T-helper 22 cell (primary cell): Measurements from ENCODE around the gene ZNF385D.

Source experiments
- DNase-seq: peaks from one replicate; pipeline ENCODE4 v3.0.0-alpha.2; 2020; ENCODE audit warnings: low read depth

Gene ZNF385D

DNA sequence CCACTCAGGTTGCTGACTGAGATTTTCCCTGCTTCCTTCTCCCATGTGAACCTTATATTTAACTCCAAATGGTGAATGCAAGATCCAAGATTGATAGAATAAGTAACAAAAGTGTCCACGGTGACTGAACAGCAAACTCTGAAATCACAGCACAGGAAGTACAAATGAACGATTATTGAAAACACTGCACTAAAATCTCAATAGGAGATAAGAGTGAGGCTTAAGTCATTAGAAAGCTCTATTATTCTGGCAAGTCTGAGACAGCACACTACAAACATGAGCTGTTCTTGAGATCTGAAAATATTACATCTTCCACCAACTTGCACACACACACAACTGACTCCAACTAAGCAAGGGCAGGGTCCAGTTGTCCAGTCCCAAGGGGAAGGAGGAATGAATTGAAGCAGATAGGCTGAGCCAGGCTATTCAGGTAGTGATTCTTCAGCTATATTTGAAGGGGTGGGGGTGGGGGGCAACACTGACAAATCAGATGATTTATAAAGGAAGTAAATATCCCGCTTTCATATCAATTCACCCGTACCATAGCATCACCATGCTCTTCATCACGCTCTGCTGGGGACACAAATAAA lies 2.9 kb downstream of the ZNF385D start:
- DNase-seq: no peak

DNA sequence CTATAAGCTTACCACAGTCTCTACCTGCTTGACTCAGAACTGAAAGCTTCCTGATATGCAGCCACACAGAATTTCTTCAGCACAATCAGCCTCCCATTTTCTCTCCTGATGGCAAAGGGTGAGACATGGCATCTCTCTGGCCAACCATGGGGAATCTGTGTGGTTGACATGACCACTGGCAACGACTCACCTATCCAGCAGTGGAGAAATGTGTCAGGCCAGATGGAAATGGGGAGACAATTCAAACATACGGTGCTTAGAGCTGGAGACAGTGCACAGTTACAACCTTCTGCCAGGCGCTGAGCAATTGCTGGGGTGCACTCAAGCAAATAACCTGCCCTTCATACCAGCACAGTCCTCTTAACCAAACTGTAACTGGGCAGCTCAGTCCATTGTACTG lies 3.6 kb downstream of the ZNF385D start:
- DNase-seq: no peak

DNA sequence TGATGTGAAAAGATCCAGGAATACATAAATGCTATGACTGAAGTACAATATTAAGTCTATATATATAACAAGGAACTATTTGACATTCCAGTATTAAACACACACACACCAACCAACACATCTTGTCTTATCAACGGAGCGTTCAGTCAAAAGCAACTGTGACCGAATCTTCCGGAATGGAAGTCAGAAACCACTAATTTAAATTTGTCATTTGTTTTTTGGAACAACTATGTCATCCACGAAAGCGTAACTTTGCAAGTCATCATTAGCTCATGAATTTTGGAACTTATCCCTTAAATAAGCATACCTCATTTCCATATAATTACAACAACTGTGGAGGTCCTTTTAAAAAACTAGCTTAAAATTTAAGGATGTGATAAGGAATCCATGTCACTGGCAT lies 5.0 kb downstream of the ZNF385D start:
- no peak for DNase-seq

- no peak for DNase-seq
These were observed 6.2 kb downstream of the ZNF385D start for GRCh38 chr3:21744793-21745192.

- no peak for DNase-seq
These were observed 11.9 kb downstream of the ZNF385D start for GRCh38 chr3:21738935-21739702.

GRCh38 chr3:21738283-21738682 lies 12.7 kb downstream of the ZNF385D start:
- DNase-seq: no peak

GRCh38 chr3:21734746-21735145 lies 16.3 kb downstream of the ZNF385D start:
- no peak for DNase-seq

DNA sequence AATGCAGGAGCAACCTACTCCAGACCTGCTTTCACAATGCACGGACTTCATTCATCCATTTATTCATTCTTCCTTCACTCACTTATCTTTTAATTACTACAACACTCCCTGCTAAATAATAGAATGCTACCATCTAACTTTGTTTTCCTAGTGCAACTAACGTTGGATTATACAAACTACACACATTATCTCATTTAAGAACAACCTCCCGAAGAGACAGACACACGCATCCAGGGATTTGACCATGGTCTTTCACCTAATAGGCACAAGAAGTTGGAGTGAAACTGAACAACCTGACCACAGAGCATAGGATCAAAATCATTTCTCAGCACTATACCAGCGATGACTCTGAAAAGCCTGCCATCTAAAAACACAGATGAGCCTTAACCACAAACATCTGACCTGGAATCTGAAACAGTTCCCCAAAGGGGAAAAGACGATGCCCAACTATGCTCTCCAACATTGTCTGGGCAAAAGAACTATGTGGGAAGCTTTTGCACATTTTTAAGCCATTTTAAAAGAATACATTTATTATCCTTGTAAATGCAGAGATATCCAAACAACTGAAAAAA lies 21.0 kb downstream of the ZNF385D start:
- DNase-seq: no peak

- DNase-seq: no peak
These were observed 21.7 kb downstream of the ZNF385D start for GRCh38 chr3:21729331-21729730.

DNA sequence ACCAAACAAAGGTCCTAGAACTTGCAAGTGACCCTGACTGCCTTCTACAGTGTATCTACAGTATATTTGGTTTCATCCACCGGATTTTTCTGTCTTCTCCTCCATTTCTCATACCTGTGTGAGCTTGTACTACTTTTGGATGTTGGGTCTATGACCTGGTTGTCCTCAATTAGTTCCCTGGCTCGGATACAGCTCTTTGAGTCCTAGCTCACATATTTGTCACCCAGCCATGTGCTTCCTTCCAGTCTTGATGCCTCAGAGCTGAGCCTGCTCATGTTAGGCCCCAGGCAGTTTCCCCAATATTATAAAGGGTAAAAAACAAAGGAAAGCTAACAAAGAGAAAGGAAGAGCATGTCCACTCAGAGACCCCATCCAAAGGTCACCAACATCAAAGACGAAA lies 28.2 kb downstream of the ZNF385D start:
- DNase-seq: no peak

DNA sequence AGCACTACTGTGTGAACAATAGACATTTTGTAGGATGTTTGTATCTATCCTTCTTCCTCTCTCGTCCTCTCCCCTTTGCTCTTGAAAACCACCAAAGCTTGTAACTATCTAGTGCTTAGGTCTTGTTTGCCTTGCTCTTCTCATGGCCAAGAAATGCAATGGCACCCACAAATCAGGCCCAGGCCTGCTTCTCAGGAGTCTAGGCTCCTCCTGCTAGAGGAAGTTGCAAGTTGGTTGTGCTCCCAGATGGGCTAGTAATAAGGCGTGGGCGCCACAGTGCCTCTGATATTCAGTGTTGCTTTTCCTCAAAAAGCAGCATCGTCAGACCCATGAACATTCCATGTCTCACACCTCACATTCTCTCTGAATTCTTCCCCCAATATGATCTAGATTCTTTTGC lies 28.7 kb downstream of the ZNF385D start:
- DNase-seq: no peak

GRCh38 chr3:21718943-21719591 lies 31.9 kb downstream of the ZNF385D start:
- DNase-seq: no peak

- no peak for DNase-seq
These were observed 32.7 kb downstream of the ZNF385D start for GRCh38 chr3:21718161-21718765.

GRCh38 chr3:21715662-21716061 lies 35.3 kb downstream of the ZNF385D start:
- DNase-seq: no peak

GRCh38 chr3:21705769-21706168 lies 45.2 kb downstream of the ZNF385D start:
- no peak for DNase-seq

GRCh38 chr3:21704796-21705195 lies 46.2 kb downstream of the ZNF385D start:
- no peak for DNase-seq

GRCh38 chr3:21703291-21703690 lies 47.7 kb downstream of the ZNF385D start:
- no peak for DNase-seq

- DNase-seq: no peak
These were observed 53.3 kb downstream of the ZNF385D start for GRCh38 chr3:21697707-21698106.

DNA sequence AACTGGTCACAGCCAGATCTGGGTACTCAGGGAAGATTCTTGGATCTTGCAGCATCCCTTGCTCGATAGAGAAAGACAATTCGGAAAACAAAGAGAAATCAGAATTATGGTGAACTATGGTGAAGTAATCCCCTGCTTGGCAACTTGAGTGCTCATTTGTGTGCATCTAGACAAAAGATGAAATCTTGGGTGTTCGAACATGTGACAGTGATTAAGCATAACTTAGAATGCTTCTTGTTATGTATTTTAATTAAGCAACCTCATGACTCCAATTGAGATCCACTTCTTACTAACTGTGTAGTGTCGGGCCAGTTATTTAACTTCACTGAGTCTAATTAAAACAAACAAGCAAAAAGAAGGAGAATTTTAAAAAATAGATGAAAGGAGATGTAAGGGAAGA lies 56.5 kb downstream of the ZNF385D start:
- DNase-seq: no peak

DNA sequence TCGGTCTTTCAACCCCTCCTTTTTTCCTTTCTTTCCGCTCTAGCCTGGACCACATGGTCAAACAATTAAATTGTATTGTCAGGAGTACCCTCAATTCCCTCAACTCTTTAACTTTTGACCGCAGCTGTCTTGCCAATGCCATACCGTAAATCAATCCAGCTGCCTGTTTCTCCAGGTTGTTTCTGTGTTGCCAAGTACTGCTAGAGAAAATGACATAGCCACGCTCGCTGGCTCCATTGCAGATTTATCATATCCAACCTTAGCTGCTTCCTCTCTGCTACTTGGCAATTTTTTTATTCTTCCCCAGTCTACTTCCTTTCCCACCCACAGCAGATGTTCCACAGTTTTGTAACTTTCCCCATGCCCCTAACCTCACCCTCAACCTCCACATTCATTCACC lies 60.0 kb downstream of the ZNF385D start:
- no peak for DNase-seq

- DNase-seq: no peak
These were observed 68.8 kb downstream of the ZNF385D start for GRCh38 chr3:21682206-21682605.

DNA sequence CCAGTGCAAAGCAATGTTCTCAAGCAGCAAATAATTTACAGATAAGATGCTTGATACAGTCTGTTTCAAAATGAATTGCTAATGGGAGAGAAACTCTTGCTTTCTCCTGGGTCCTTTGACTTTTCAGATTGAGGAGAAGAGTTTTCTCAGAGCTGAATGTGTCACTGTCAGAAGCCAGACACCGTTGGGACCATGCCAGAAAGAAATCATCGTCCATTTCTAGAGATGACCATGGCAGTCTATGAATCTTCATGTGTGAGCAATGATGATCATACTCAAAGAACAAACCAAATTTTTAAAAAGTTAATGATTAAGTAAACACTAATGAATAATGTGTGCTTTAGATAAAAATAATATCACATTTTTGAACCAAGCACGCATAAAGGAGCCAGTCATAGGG lies 77.6 kb downstream of the ZNF385D start:
- DNase-seq: no peak

DNA sequence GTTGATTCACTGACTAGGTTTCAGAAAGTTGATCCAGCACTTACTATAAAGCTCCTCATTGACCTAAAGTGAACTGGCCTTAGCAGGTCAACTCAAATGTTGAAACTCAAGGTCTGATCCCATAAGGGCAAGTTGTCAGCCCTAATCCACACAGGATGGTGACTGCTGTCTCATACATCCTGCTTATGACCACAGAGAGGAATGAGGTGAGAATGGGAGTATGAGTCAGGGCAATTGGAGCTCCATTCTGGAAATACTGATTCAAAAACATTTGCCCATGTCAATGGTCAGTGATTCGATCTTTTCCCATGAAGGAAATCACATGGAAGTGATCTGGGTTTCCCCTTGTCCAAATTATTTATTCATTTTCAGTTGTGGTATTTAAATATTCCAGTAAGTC lies 78.7 kb downstream of the ZNF385D start:
- no peak for DNase-seq
